Camera-type eye (tissue), 1 donor: ENCODE measurements around the gene SMCO2. TPM values are rescaled to one million over a fixed set of nuclear protein-coding genes. Genes with fewer than 3 reads are reported as not detected.

Source experiments
- total RNA-seq: library from RNA; depleted of rRNA; stranded (reverse); fragments of >200 nt; gene quantifications from one replicate; pipeline ENCODE4 v1.2.3, GENCODE V29; 2014

Gene SMCO2
- total RNA-seq, result 1.9 TPM

DNA sequence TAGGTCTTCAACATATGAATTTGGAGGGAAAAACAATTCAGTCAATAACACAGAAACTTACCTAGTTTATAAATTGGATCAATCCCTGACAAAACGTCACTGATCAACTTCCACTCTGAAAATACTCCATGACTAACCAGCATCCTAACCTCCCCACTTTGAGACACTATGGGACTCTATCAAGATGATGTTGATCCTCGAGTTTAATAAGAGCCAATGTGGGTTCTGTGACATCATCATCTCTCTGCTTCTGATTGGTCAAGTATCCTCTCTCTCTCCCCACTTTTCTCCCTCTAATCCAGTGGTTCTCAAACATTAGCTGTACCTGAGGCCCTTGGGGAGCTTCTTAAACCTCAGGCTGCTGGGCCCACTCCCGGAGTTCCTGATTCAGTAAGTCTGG lies at the start of gene SMCO2:
Gene SMCO2, plus strand, starts transcription at position 301 of the 400 bp plus-strand sequence. CDS start 23,896 bp downstream, outside the sequence.

GRCh38 chr12:27523642-27524493 lies 77.3 kb downstream of the SMCO2 start, which contains the start of gene PPFIBP1:
TSS of gene PPFIBP1 (plus strand) at chr12:27524206. CDS start at chr12:27633397, 109,191 bp downstream.

Other genes starting within 250 kb of the SMCO2 start
- 57.7 TPM for gene STK38L, start 202.4 kb upstream of the SMCO2 start, total RNA-seq
- gene BMAL2, start 113.9 kb upstream of the SMCO2 start, total RNA-seq, result 8.5 TPM
- gene PPFIBP1, start 77.5 kb downstream of the SMCO2 start, total RNA-seq, result 82.1 TPM
- gene REP15, start 249.7 kb downstream of the SMCO2 start, total RNA-seq, result 1.4 TPM